Glomerular visceral epithelial cell (primary cell): ENCODE data around the gene ZSCAN26.
"Not testable (repeated sequence)": the region's sequence is repeated elsewhere in the genome, so short reads cannot be mapped to it uniquely, and the experiment has no call there.

Source experiments
- DNase-seq: peaks from one replicate; pipeline ENCODE4 v3.0.0-alpha.2; 2016; ENCODE audit errors: extremely low spot score

Gene ZSCAN26

GRCh38 chr6:28254121-28254519 lies 12.8 kb upstream of the ZSCAN26 start:
- DNase-seq, result no peak

GRCh38 chr6:28257042-28257441 lies 9.9 kb upstream of the ZSCAN26 start:
- DNase-seq, result no peak

- DNase-seq, result no peak
Observed at GRCh38 chr6:28258877-28259777, 7.8 kb upstream of the ZSCAN26 start, which contains the start of gene NKAPL. Gene NKAPL (plus strand): TSS chr6:28259297. CDS start chr6:28259372, 75 bp downstream.

GRCh38 chr6:28263922-28264321 lies 3.0 kb upstream of the ZSCAN26 start:
- no peak for DNase-seq

- DNase-seq, result no peak
Observed at GRCh38 chr6:28264834-28265401, 2.0 kb upstream of the ZSCAN26 start.

GRCh38 chr6:28266563-28266961 lies 381 bp upstream of the ZSCAN26 start:
- DNase-seq, result no peak

- no peak for DNase-seq
Observed at GRCh38 chr6:28267695-28268059, 734 bp downstream of the ZSCAN26 start.

GRCh38 chr6:28269492-28269891 lies 2.5 kb downstream of the ZSCAN26 start:
- peak; percentile 61 for DNase-seq

GRCh38 chr6:28274888-28275287 lies 7.9 kb downstream of the ZSCAN26 start:
- no peak for DNase-seq

GRCh38 chr6:28277746-28278145 lies 10.8 kb downstream of the ZSCAN26 start:
- DNase-seq, result no peak

- DNase-seq, result no peak
Observed at GRCh38 chr6:28280595-28281287, 13.8 kb downstream of the ZSCAN26 start.

- DNase-seq, result peak; percentile 84
Observed at GRCh38 chr6:28281288-28282064, 14.5 kb downstream of the ZSCAN26 start, which contains the start of gene PGBD1. Gene PGBD1 (plus strand): TSS chr6:28281572. CDS start chr6:28283814, 2,242 bp downstream.

- peak; percentile 9 for DNase-seq
Observed at GRCh38 chr6:28282926-28283325, 16.0 kb downstream of the ZSCAN26 start.

- DNase-seq, result no peak
Observed at GRCh38 chr6:28291573-28291972, 24.6 kb downstream of the ZSCAN26 start.

GRCh38 chr6:28295326-28295725 lies 28.4 kb downstream of the ZSCAN26 start:
- DNase-seq, result no peak

- DNase-seq, result no peak
Observed at GRCh38 chr6:28296520-28297060, 29.6 kb downstream of the ZSCAN26 start.

- DNase-seq, result no peak
Observed at GRCh38 chr6:28303570-28303969, 36.6 kb downstream of the ZSCAN26 start.

GRCh38 chr6:28306363-28306762 lies 39.4 kb downstream of the ZSCAN26 start:
- not testable (repeated sequence) for DNase-seq

GRCh38 chr6:28311139-28311823 lies 44.3 kb downstream of the ZSCAN26 start:
- DNase-seq, result no peak

- no peak for DNase-seq
Observed at GRCh38 chr6:28312939-28313338, 46.0 kb downstream of the ZSCAN26 start.

- no peak for DNase-seq
Observed at GRCh38 chr6:28315628-28316027, 48.7 kb downstream of the ZSCAN26 start.
